NCI-H1417 treated with DMSO at 0.1 percent for 48 hours (cell line): ENCODE results near the gene GET3.
"Not testable (repeated sequence)": the region's sequence is repeated elsewhere in the genome, so short reads cannot be mapped to it uniquely, and the experiment has no call there.

ENCODE experiments used
- DNase-seq: peaks from one replicate; lab custom pipeline; 2025; lab: John Stamatoyannopoulos, UW

Gene GET3

DNA sequence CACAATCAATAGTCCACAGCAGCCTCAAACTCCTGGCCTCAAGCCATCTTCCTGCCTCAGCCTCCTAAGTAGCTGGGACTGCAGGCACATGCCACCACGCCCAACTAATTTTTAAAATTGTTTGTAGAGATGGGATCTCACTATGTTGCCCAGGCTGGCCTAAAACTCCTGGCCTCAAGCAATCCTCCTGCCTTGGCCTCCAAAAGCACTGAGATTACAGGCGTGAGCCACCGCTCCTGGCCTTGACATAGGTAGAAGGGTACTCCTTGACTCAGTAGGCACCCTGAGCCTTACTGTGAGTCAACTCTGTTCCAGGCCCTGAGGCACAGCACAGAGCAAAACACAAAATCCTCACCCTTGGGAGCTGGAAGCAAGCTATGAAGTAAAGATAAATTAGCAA, 21.4 kb upstream of the GET3 start:
- no peak for DNase-seq

DNA sequence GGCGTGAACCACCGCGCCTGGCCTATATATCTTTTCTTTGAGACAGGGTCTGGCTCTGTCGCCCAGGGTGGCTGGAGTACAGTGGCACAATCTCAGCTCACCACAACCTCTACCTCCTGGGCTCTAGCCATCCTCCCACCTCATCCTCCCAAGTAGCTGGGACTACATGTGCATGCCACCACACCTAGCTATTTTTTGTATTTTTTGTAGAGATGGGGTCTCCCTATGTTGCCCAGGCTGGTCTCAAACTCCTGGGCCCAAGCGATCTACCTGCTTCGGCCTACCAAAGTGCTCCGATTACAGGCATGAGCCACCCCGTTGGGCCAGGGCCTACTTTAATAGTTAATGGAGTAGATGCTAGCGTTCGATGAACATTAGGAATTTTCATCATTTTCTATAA, 17.0 kb upstream of the GET3 start:
- no peak for DNase-seq

GRCh38 chr19:12720851-12721655, 16.2 kb upstream of the GET3 start:
- DNase-seq, result no peak

DNA sequence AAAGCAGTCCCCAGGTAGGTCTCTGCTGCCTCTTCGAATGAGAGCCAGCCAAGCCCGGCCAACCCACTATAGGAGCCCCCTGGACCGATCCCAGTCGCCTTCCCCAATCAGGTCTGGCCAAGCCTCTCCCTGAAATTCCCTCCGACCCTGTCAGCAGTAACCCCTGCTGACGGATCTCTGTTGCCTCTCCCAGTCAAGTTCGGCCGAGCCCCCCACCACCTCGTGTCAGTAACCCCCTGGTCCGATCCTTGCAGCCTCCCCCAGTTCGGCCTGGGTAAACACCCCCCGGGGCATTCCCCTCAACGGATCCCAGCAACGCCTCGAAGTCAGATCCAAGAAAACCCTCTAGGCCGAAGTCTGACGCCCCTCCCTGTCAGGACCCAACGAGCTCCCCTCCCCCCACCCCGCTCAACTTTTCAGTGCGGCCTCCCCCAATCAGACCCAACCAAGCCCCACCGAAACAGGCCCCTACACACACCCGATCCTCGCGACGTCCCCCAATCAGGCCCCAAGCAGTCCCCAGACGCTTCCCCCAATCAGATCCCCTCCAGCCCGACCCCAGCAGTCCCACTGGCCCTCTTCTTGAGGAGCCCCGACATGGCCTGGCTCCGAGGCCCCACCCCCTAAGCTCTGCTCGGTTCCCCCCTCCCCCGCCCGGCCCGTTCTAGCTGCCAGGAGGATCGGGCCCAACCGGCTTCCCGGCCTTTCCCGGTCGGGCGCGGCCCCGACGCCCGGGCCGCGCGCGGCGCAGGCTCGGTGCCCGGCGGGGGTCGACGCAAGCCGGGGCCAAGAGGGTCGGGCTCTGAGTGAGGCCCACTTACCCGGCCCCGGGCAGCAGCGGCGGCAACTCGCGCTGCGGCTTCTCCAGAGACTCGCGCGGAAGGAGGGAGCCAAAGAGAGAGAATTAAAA, 15.4 kb upstream of the GET3 start:
- DNase-seq, result no peak

DNA sequence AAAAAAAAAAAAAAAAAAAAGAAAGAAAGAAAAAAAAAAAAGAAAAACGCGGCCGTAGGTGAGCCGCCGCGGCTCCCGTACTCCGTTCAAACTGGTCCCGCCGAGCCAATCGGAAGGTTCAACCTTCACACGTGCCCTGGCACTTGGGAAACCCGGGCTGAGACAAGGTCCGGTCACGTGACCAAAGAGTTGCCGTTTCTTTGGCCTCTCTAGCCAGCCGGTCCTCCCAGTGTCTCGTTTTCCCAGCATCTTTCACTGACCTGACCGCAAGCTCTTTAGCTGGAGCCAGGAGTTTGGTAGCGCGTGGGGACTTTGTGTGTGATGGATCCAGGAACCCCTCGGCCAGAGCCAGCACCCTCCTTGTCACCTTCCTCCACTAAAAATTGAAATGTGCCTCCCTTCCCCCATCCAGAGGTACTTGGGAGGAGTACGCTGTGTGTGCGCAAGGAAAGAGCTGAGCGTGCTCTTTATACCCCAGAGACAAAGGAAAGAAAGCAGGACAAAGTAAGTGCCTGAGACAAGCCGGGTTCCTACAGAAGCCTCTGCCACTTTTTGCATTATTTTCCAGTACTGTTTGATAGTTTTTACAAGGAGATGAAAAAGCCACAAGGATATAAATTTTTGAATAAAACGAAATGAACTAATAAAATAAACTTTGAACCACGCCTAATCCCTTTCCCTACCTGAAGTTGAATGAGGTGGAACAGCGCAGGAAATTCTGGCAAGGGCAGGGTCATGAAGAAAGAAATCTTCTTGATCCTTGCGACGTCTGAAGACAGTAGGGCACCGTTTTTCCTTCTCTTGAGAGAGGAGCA, 14.5 kb upstream of the GET3 start:
- DNase-seq, result peak; percentile 90

- no peak for DNase-seq
These were observed 14.0 kb upstream of the GET3 start for GRCh38 chr19:12723381-12723640.

DNA sequence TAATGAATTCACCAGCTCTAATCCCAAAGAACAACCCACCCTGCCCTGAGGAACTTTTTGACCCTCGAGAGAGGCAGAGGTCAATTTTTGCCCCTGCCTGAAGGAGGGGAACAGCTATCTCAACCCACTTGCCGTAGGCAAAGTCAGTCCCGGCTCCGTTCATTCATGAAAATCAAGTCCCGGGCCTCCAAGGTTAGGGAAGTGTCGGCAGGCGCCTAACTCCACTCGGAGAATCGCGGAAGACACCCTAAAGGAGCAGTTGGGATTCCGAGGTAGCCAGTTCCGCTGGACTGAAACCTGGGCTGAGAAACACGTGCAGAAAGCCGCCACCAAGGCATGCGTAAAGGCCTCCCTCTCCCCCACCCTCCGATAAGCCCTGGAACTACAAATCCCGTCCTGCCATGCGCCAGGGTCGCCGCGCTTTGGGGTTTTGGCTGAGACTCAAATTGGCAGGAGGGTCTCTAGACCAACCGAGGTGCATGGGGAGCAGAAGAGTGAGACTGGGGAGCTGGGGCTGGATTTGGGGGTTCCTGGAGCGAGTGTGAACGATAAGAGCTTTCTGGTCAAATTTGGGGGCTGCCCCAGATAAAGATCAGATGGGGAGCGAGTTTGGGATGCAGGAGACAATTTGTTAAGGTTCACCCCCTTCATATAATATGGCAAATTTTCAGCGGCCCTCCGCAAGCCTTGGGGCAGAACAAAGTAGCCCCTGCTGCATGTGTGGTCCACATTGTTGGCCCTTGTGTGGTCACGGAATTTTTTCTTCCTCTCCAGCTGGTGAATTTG, 13.5 kb upstream of the GET3 start, which contains the start of gene TNPO2:
TSS of gene TNPO2 (minus strand) at position 292 of the 786 bp plus-strand sequence. CDS start 2,955 bp downstream, outside the sequence.
- no peak for DNase-seq

DNA sequence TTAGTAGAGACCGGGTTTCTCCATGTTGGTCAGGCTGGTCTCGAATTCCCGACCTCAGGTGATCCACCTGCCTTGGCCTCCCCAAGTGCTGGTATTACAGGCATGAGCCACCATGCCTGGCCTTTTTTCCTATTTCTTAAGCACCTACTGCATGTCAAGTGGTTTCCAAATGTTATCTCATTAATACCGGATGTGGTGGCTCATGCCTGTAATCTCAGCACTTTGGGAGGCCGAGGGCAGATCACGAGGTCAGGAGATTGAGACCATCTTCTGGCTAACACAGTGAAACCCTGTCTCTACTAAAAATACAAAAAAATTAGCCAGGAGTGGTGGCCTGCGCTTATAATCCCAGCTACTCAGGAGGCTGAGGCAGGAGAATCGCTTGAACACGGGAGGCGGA, 11.7 kb upstream of the GET3 start:
- not testable (repeated sequence) for DNase-seq

DNA sequence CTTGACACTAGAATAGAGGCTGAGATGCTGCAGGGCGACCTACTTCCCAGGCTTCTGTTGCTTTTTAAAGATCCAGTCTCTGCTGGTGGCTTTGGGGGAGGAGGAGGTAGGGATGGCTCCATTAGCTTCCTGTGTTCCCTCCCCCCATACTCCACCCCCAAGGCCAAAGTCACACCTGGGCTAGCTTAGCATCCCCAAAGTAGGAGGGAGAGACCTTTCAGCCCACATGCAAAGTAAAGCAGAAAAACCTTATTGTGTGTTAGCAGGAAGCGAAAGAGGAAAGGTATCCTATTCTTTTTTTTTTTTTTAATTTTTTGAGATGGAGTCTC, 10.3 kb upstream of the GET3 start:
- no peak for DNase-seq

- no peak for DNase-seq
These were observed 9.4 kb upstream of the GET3 start for GRCh38 chr19:12727745-12728433.

DNA sequence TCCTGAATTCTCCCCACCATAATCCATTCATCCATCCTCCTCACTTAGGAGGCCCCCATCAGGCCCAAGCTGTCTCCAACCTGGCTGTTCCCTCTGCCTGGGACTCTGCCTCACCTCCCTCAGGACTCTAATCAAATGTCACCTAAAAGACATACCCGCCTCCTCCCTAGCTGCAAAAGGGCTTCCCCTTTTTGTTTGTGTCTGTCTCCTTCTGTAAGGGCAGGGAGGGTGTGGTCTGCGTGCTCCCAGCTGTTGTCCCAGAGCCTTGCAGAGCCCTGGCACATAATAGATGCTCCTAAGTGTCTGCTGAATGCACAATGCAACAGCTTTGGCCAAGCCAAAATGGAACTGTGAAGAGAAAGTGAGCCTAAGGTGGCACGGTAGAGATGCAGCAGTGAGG, 7.2 kb upstream of the GET3 start:
- no peak for DNase-seq

DNA sequence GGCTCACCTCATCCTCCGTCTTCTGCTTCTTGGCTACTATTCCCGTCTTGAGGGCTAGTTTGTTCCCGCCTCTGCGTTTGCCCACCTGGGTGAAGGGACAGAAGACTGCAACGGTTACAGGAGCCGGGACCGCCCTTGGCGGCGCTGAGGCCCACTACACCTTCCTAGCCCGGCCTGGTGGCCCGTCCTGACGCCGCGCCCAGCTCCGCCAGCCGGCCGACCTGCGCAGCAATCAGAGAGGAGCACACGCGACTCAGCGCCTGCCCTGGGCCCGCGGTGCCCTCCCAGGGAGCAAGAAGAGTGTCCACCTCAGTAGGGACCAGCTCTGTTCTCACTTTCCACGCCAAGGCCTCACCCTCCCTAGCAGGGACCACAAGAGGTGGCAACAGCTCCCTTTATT, 6.0 kb upstream of the GET3 start:
- DNase-seq, result no peak

DNA sequence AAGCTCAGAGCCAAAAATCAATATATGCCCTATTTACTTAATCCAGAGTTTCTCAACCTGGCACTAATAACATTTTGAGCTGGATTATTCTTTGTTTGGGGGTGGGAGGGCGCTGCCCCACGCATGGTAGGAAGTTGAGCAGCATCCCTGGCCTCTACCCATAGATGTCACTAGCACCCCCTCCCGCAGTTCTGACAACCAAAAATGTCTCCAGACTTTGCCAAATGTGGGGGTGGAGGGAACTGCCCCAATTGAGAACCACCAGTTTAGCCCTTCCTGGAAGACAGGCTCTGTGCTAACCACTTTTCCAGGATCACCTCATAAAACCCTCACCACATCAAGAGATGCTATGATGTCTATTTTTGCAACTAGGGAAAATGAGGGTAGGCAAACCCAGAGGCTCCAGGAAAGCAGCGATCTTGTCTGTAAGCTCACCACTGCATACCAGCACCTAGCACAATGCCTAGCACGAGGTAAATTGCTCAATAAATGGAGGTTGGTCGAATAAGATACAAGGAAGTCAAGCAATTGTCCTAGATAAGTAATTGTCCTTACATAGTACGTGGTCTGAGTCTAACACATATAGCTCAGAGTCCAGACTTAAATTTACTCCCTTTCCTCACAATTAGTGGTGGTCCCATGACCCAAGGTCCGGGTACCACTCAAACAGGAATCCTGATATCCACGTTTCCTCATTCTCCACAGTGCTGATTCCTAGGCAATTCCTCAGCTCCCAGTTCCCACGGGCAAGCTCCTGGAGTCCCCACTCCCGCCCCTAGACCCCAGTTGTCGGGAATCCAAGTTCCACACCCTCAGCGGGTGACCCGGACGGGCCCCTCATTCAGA, 3.7 kb upstream of the GET3 start:
- DNase-seq, result no peak

- DNase-seq, result no peak
These were observed 596 bp downstream of the GET3 start for GRCh38 chr19:12737835-12738351.

DNA sequence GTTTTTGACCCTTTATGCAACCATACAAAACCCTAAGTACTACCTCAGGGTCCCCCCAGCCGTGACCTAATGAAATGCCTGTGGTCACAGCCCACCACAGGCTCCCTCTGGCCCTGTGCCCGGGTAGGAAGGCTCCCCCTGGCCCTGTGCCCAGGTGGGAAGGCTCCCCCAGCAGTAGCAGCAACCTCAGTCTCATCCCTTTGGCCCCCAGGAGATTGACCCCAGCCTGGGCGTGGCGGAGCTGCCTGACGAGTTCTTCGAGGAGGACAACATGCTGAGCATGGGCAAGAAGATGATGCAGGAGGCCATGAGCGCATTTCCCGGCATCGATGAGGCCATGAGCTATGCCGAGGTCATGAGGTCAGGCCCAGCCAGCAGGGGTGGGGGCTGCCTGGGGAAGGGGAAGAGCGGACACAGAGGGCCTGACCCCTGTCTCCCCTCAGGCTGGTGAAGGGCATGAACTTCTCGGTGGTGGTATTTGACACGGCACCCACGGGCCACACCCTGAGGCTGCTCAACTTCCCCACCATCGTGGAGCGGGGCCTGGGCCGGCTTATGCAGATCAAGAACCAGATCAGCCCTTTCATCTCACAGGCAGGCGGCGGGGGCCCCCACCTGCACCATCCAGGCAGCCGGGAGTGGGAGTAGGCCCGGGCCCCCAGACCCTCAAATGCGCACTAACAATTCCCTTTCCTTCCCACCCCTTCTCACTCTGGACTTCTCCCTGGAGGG, 8.0 kb downstream of the GET3 start:
- DNase-seq, result no peak

DNA sequence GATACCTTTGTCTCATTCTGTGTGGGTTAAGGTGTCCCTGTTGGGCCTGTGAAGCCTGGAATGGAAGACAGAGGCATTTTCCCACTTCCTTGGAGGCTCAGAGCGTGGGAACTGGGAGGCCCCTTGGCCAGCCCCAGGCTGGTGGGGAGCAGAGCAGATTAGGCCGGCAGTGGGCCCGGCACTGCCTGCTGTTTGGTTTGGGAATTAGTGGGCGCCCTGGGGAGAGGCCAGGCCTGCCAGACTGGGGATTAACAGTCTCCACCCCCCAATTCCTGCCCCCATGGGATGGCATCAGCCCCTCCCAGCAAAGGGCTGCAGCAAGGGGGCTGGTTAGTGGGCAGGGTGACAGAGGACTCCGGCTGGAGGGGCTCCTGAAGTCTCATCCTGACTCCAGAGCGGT, 11.2 kb downstream of the GET3 start:
- no peak for DNase-seq

GRCh38 chr19:12749938-12750521, 12.7 kb downstream of the GET3 start:
- no peak for DNase-seq

GRCh38 chr19:12750851-12751250, 13.6 kb downstream of the GET3 start:
- no peak for DNase-seq

- DNase-seq, result no peak
These were observed 14.3 kb downstream of the GET3 start, which contains the start of gene BEST2 for GRCh38 chr19:12751635-12752034. BEST2 (plus strand) TSS chr19:12751791; CDS start chr19:12752593, 802 bp downstream.
